HepG2 (cell line): ENCODE measurements around the gene PTCD2. TPM values are rescaled to one million over a fixed set of nuclear protein-coding genes. Genes with fewer than 3 reads are reported as not detected.

Experiments
- polyA plus RNA-seq, 8 experiments: library from polyadenylated mRNA; depleted of rRNA in 3 of 8; stranded (reverse) in 7 of 8; unstranded in 1 of 8; fragments of >200 nt; fragmentation: Illumina TruSeq in 4 of 8; extraction: Trizol in 4 of 8; gene quantifications; 2 replicates each; pipeline versions ENCODE4 v1.2.1 to v1.2.3, GENCODE V29; 2011 to 2016; ENCODE audit warnings: low read depth in 4 of 8, missing spikeins in 1 of 8, mixed read lengths in 1 of 8; ENCODE audit not compliant: insufficient read depth in 1 of 8
- small RNA-seq, 3 experiments: library from RNA; depleted of rRNA; stranded (forward); fragments of <200 nt; gene quantifications; one replicate each; pipeline ENCODE3, GENCODE V24; 2012; ENCODE audit warnings: low read depth in 2 of 3, low replicate concordance in 1 of 3; ENCODE audit not compliant: insufficient read length in 3 of 3, insufficient read depth in 2 of 3
- total RNA-seq, 5 experiments: library from RNA; depleted of rRNA; stranded (reverse); fragments of >200 nt; fragmentation: Illumina TruSeq; extraction: Trizol; gene quantifications; 2 replicates each; pipeline ENCODE4 v1.2.3, GENCODE V29; 2016; ENCODE audit warnings: low read depth in 1 of 5

PTCD2 gene
- total and polyA plus RNA-seq, 2 of the 13 experiments (the other 11 are each of a cell fraction or from before 2014, with no cell fraction given), result 5.3 to 6.4 TPM

Small RNA genes within 50 kb of the gene (small RNA-seq; reads per million reads assigned to genes)
- 0 reads per million in 3 experiments for gene RN7SL153P

Other genes with a start within 250 kb of the PTCD2 start
- 6.2 and 12.6 TPM in 2 replicates for gene MAP1B, start 212.9 kb upstream of the PTCD2 start, total RNA-seq (2016; rRNA removed; fragmentation: Illumina TruSeq; extraction: Trizol)
- gene MAP1B, start 212.9 kb upstream of the PTCD2 start, polyA plus RNA-seq (2011; rRNA removed), result 3.3 and 3.5 TPM in 2 replicates
- 115 and 139 TPM in 2 replicates for gene MRPS27, start 133 bp upstream of the PTCD2 start, total RNA-seq (2016; rRNA removed; fragmentation: Illumina TruSeq; extraction: Trizol)
- gene MRPS27, start 133 bp upstream of the PTCD2 start, polyA plus RNA-seq (2011; rRNA removed), result 69.9 and 71.8 TPM in 2 replicates
- gene ZNF366, start 187.0 kb downstream of the PTCD2 start, total RNA-seq (2016; rRNA removed; fragmentation: Illumina TruSeq; extraction: Trizol), result not detected in 2 replicates
- gene ZNF366, start 187.0 kb downstream of the PTCD2 start, polyA plus RNA-seq (2011; rRNA removed), result not detected in 2 replicates